GM12801 (cell line): ENCODE results near the gene MAP3K20.

Experiments
- CTCF ChIP-seq: IDR thresholded peaks from one replicate; pipeline ENCODE4 v1.5.1; 2011; ENCODE audit warnings: control low read depth; ENCODE audit not compliant: insufficient read length; ENCODE audit errors: extremely low read depth

The MAP3K20 gene

DNA sequence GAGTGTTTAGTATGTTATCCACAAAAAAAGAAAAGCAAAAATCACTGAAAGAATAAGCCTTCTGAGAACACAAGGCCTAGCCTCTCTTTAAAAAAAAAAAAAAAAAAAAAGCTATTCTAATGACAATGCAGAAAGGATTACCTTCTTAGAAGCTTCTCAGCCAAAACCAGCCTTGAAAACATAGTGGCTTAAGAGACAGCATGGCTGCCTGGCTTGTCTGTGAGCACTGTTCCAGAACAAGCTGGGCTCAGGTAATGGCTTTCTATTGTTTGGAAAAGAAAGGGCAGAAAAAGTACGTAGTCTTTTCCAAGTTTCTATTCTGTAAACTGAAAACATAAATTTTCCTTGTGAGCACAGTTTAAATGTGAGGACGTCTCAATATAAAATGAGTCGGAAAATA lies 119.5 kb downstream of the MAP3K20 start:
- TF ChIP-seq CTCF = no peak

- no peak for TF ChIP-seq CTCF
Measured at GRCh38 chr2:173196080-173196479, 120.4 kb downstream of the MAP3K20 start.

GRCh38 chr2:173196638-173197037 lies 121.0 kb downstream of the MAP3K20 start:
- TF ChIP-seq CTCF = no peak

GRCh38 chr2:173198327-173198726 lies 122.7 kb downstream of the MAP3K20 start:
- TF ChIP-seq CTCF = no peak

- TF ChIP-seq CTCF = no peak
Measured at GRCh38 chr2:173199294-173199693, 123.6 kb downstream of the MAP3K20 start.

DNA sequence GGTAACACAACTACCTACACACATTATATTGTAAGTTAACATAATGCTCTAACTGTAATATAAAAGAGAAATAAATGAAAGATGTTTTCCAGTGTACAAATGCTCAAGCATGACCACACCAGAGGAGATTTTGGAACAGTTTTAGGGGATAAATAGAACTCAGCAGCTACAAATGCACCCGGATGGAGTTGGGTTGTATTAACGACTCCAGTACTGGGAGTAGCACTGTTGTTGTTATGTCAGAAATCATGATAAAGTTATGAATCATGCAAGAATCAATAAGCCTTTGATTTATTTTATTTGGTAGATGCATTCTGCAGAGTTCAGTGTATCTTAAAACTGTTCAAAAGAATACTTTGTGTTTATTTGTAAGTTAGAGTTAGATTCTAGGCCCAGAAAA lies 126.9 kb downstream of the MAP3K20 start:
- no peak for TF ChIP-seq CTCF

GRCh38 chr2:173204316-173204715 lies 128.7 kb downstream of the MAP3K20 start:
- no peak for TF ChIP-seq CTCF

- no peak for TF ChIP-seq CTCF
Measured at GRCh38 chr2:173205375-173205774, 129.7 kb downstream of the MAP3K20 start.
